B cell (primary cell): ENCODE data around the gene CDK5RAP3. TPM values are rescaled to one million over a fixed set of nuclear protein-coding genes. Genes with fewer than 3 reads are reported as not detected.

Experiments
- ATAC-seq: fragments of 200-7000 bp; cut with Tn5 transposase; one replicate; pipeline ENCODE4 v1.10.0; 2021; ENCODE audit warnings: low read depth, mild to moderate bottlenecking, moderate number of reproducible peaks, moderate library complexity
- CTCF ChIA-PET: fragments of 350-600 bp; sonication (Branson Sonifier 250); formaldehyde crosslinking; loops from one replicate; lab custom pipeline; 2021; ENCODE audit warnings: antibody characterized with exemption, inconsistent platforms; lab: Charles Lee
- POLR2A ChIA-PET: fragments of 350-600 bp; sonication (Branson Sonifier 250); formaldehyde crosslinking; loops from one replicate; lab custom pipeline; 2021; ENCODE audit warnings: antibody characterized with exemption; lab: Charles Lee
- DNase-seq: peaks from one replicate; pipeline ENCODE4 v3.0.0; 2013
- H2AFZ ChIP-seq: 2 replicates; pipeline ENCODE4 v1.6.1; 2012; ENCODE audit warnings: mild to moderate bottlenecking, low read depth, low read length; ENCODE audit not compliant: insufficient read depth, poor library complexity, severe bottlenecking
- H3K27ac ChIP-seq, 2 donors: 1 replicate in 1 of 2; 2 replicates in 1 of 2; pipeline ENCODE4 v1.5.1; 2012 to 2013; ENCODE audit warnings: low read length in 2 of 2, mild to moderate bottlenecking in 2 of 2, moderate library complexity in 1 of 2
- H3K27me3 ChIP-seq, 4 experiments: fragments of 200-600 bp in 1 of 4; sonication (generic) in 1 of 4; replicated peaks in 1 of 4; 1 replicate in 2 of 4; 2 replicates in 2 of 4; pipeline versions ENCODE4 v1.6.1 to v1.7.0; 2013 to 2016; ENCODE audit warnings: low read length in 3 of 4, mild to moderate bottlenecking in 2 of 4, mixed read lengths in 1 of 4, moderate library complexity in 1 of 4; ENCODE audit not compliant: insufficient read depth in 4 of 4, control insufficient read depth in 3 of 4; ENCODE audit errors: control extremely low read depth in 1 of 4
- H3K36me3 ChIP-seq, 2 experiments: replicated peaks in 1 of 2; 1 replicate in 1 of 2; 2 replicates in 1 of 2; pipeline versions ENCODE4 v1.6.1 to v1.7.1; 2013; ENCODE audit warnings: low read length in 1 of 2; ENCODE audit not compliant: insufficient read depth in 2 of 2, control insufficient read depth in 1 of 2; ENCODE audit errors: control extremely low read depth in 1 of 2, extremely low read depth in 1 of 2
- H3K4me1 ChIP-seq, 2 donors: fragments of 200-600 bp in 1 of 2; sonication (generic) in 1 of 2; 1 replicate in 1 of 2; 2 replicates in 1 of 2; pipeline versions ENCODE4 v1.5.1 to v1.6.1; 2013 to 2017; ENCODE audit warnings: low read length in 2 of 2; ENCODE audit not compliant: control insufficient read depth in 2 of 2, insufficient read depth in 2 of 2
- H3K4me2 ChIP-seq: replicated peaks from 2 replicates; pipeline ENCODE3; 2012; ENCODE audit warnings: mild to moderate bottlenecking, low read depth, low read length; ENCODE audit not compliant: poor library complexity, severe bottlenecking
- H3K4me3 ChIP-seq, 5 experiments: fragments of 200-600 bp in 1 of 5; sonication (generic) in 1 of 5; 1 replicate in 3 of 5; 2 replicates in 2 of 5; pipeline versions ENCODE4 v1.5.1 to v1.7.0; 2011 to 2016; ENCODE audit warnings: low read length in 4 of 5, mild to moderate bottlenecking in 4 of 5, low read depth in 2 of 5, control low read depth in 1 of 5, moderate library complexity in 1 of 5; ENCODE audit not compliant: insufficient read depth in 1 of 5; ENCODE audit errors: control extremely low read depth in 1 of 5, extremely low read depth in 1 of 5
- H3K79me2 ChIP-seq: fragments of 200-600 bp; sonication (generic); one replicate; pipeline ENCODE4 v1.6.0; 2016; ENCODE audit warnings: low read length; ENCODE audit not compliant: control insufficient read depth, insufficient read depth
- H3K9ac ChIP-seq: fragments of 200-600 bp; sonication (generic); 2 replicates; pipeline ENCODE4 v1.6.1; 2017; ENCODE audit warnings: mild to moderate bottlenecking, low read length, moderate library complexity
- H3K9me3 ChIP-seq, 3 donors: one replicate each; pipeline versions ENCODE4 v1.6.1 to v1.7.1; 2013; ENCODE audit warnings: low read length in 2 of 3; ENCODE audit not compliant: control insufficient read depth in 2 of 3, insufficient read depth in 1 of 3; ENCODE audit errors: control extremely low read depth in 1 of 3
- H4K20me1 ChIP-seq: 2 replicates; pipeline ENCODE4 v1.6.0; 2012; ENCODE audit warnings: mild to moderate bottlenecking, low read length; ENCODE audit not compliant: insufficient read depth, control insufficient read depth, poor library complexity, severe bottlenecking
- H3K27ac Mint-ChIP-seq: one replicate; pipeline ENCODE4 v1.8.0; 2021; ENCODE audit warnings: mixed read lengths
- H3K27me3 Mint-ChIP-seq: one replicate; pipeline ENCODE4 v1.8.0; 2021; ENCODE audit warnings: mixed read lengths
- H3K4me1 Mint-ChIP-seq: one replicate; pipeline ENCODE4 v1.8.0; 2021; ENCODE audit warnings: mixed read lengths
- H3K4me3 Mint-ChIP-seq: one replicate; pipeline ENCODE4 v1.8.0; 2021; ENCODE audit warnings: mixed read lengths
- H3K9me3 Mint-ChIP-seq: one replicate; pipeline ENCODE4 v1.8.0; 2022; ENCODE audit warnings: mixed read lengths; ENCODE audit not compliant: insufficient read depth
- CTCF ChIP-seq: fragments of 200-600 bp; IDR thresholded peaks from one replicate; pipeline ENCODE4 v1.8.0; 2022; ENCODE audit warnings: antibody characterized with exemption, mild to moderate bottlenecking
- EZH2 ChIP-seq: IDR thresholded peaks from 2 replicates; pipeline ENCODE4 v1.6.1; 2012; ENCODE audit warnings: borderline replicate concordance, low read depth, mild to moderate bottlenecking, moderate library complexity, low read length; ENCODE audit not compliant: insufficient read depth, poor library complexity, severe bottlenecking
- WGBS: methylation state at CpG from one replicate; pipeline ENCODE4 v1.1.5; 2013; ENCODE audit warnings: missing lambda C conversion rate; ENCODE audit not compliant: insufficient coverage; 5-methylcytosine and 5-hydroxymethylcytosine counted together
- intact Hi-C: fragments of 100-400 bp; cut with micrococcal nuclease; formaldehyde crosslinking; loops from one replicate; pipeline ENCODE4 v1.10.0; 2022
- polyA plus RNA-seq: library from polyadenylated mRNA; depleted of rRNA; stranded (reverse); fragments of >200 nt; gene quantifications from 2 replicates; pipeline ENCODE4 v1.2.3, GENCODE V29; 2012
- total RNA-seq, 2 donors: library from RNA; stranded (reverse); fragments of 120-200 nt in 1 of 2; gene quantifications; 1 replicate in 1 of 2; 2 replicates in 1 of 2; pipeline versions ENCODE4 v1.2.3 to v1.2.4, GENCODE V29; 2013 to 2022

CDK5RAP3 gene
- total and polyA plus RNA-seq, 2 donors (not counting 1 experiment from before 2014, with no cell fraction given) = 417 to 728 TPM

DNA sequence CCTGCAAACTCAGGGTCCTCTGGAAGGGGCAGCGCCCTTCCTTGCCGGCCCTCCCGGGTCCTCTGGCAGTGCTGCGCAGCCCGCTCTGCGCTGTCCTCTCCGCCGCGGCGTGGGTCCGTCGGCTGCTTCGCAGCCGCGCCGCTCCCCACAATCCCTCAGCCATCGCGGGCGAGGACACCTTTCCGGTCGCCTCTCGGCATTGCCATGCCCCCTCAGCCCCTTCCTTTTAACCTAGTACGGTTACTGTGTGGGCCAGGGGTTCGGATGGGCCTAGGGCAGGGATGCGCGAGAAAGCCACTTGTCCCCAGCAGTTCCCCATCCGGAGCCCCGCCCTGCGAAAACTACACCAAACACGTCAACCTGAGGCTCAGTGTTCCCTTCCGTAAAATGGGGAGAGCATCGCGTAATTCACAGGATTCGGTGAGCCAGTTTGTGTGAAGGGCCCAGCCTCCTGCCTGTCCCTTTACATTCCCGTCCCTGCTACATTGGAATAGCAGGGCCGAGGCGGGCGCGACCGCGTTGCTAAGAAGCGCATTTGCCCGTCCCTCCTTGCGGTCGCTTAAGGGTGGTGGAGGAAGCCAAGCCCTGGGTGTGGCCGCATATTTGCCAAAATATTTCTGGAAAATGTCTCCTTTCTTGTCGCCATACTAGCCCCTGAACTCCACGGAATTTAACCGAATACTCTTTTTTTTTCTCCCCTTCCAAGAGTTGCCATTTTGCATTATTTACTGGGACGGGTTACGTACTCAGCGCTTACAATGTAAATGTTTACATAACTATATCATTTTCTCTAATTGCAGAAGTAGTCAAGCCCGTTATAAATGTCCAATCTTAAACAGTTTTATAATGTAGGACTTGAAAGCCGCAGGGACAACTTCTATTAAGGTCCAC is 53.5 kb downstream of the CDK5RAP3 start:
- H3K27me3 ChIP-seq = peaks cover 0 to 42% (median 15%) of the 10 kb centered on the region in 4 experiments
- ATAC-seq = peak; percentile 14
- Mint-ChIP-seq H3K9me3 (no peaks in the 10 kb centered on the region), H3K4me1 (peaks cover 35% of the 10 kb centered on the region), H3K27ac (peak overlapping the region; percentile 87), H3K27me3 (peaks cover 19% of the 10 kb centered on the region), H3K4me3 (peak overlapping the region; percentile 82)
- H3K4me1 ChIP-seq = peaks cover 32 to 36% of the 10 kb centered on the region in 2 donors
- peak overlapping the region; percentile 39 to 76 (median 65) for H3K4me3 ChIP-seq
- peak overlapping the region; percentile 98 for H3K4me2 ChIP-seq
- intact Hi-C loops = loop anchor here (1.0 to 10.0 kb wide), 12 partner anchors 13 to 594 kb away; partner anchors contain the start of genes CBX1, CDK5RAP3, COPZ2 and NFE2L1
- ChIA-PET POLR2A (interaction anchor here (0.9 to 2.7 kb wide), 2 partner anchors 13 to 24 kb away, joined by 3 to 16 read pairs; partner anchors contain the start of gene NFE2L1), CTCF (interaction anchor here (0.9 to 3.9 kb wide), 21 partner anchors 11 to 612 kb away, joined by 3 to 228 read pairs (median 8); partner anchors contain the start of genes NFE2L1 and SNX11)
- WGBS = under 1% methylated on average over 46 of the region's 54 CpGs
- peak; percentile 77 for DNase-seq
- no peaks in the 10 kb centered on the region for H3K79me2 ChIP-seq
- no peak for TF ChIP-seq EZH2
- TF ChIP-seq CTCF = no peak
- no peaks in the 10 kb centered on the region for H4K20me1 ChIP-seq
- H3K36me3 ChIP-seq = no peaks in the 10 kb centered on the region
- peak overlapping the region; percentile 79 for H2AFZ ChIP-seq
- H3K27ac ChIP-seq = peak overlapping the region; percentile 38 to 55
- H3K9ac ChIP-seq = peak overlapping the region; percentile 76
- H3K9me3 ChIP-seq = no peaks in the 10 kb centered on the region
